Skeletal muscle tissue (tissue), 4 donors: Measurements from ENCODE around the gene AAK1. TPM values are rescaled to one million over a fixed set of nuclear protein-coding genes. Genes with fewer than 3 reads are reported as not detected.
A peak's percentile ranks its signal among the peaks of the same experiment; 100 is the strongest.
"Not testable (repeated sequence)": the region's sequence is repeated elsewhere in the genome, so short reads cannot be mapped to it uniquely, and the experiment has no call there.

ENCODE experiments used
- H3K27ac ChIP-seq: one replicate; pipeline ENCODE4 v1.7.0; 2013; ENCODE audit warnings: mild to moderate bottlenecking, low read depth, low read length, inconsistent platforms
- H3K27me3 ChIP-seq, 3 donors: one replicate each; pipeline ENCODE4 v1.7.0; 2013; ENCODE audit warnings: low read length in 3 of 3; ENCODE audit not compliant: control insufficient read depth in 3 of 3, insufficient read depth in 3 of 3
- H3K36me3 ChIP-seq, 3 donors: one replicate each; pipeline ENCODE4 v1.7.0; 2013; ENCODE audit warnings: low read length in 3 of 3; ENCODE audit not compliant: control insufficient read depth in 3 of 3, insufficient read depth in 3 of 3
- H3K4me1 ChIP-seq, 3 donors: one replicate each; pipeline ENCODE4 v1.7.0; 2013; ENCODE audit warnings: low read length in 3 of 3, mild to moderate bottlenecking in 3 of 3; ENCODE audit not compliant: control insufficient read depth in 3 of 3, insufficient read depth in 3 of 3
- H3K4me3 ChIP-seq, 3 donors: one replicate each; pipeline ENCODE4 v1.7.0; 2013; ENCODE audit warnings: low read length in 3 of 3
- H3K9ac ChIP-seq, 3 donors: one replicate each; pipeline ENCODE4 v1.7.0; 2013; ENCODE audit warnings: low read length in 3 of 3, mild to moderate bottlenecking in 3 of 3, moderate library complexity in 2 of 3, low read depth in 1 of 3
- H3K9me3 ChIP-seq, 3 donors: one replicate each; pipeline ENCODE4 v1.7.0; 2013; ENCODE audit warnings: low read length in 3 of 3; ENCODE audit not compliant: control insufficient read depth in 3 of 3
- total RNA-seq: library from RNA; depleted of rRNA; stranded (reverse); fragments of >200 nt; gene quantifications from one replicate; pipeline ENCODE4 v1.2.3, GENCODE V29; 2014
- donor health status: Osteomylitis.

Gene AAK1
- total RNA-seq, 1 donor from 2014 or later = 17.7 TPM

DNA sequence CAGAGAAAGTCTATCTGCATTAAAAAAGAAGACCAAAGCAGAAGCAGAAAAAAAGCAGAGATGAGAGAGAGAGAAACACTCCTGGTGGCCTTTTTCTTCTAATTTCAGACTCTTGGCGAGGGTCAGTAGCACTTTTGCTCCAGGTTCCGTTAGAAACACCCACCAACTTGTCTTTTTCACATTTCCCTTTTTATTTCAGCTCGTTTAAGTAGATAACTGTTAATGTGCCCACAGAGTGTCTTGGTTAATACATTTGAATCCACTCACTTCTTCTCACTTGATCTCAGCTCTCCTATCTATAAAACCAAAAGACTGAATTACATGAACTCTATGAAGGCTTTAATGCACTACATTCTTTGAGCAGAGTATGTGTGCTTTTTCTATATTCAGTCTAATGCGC is 63.1 kb downstream of the AAK1 start:
- Histone ChIP-seq H3K27me3 (no peaks in the 10 kb centered on the region), H3K36me3 (no peaks in the 10 kb centered on the region), H3K4me3 (no peak overlapping the region), H3K4me1 (peaks cover 30 to 54% (median 39%) of the 10 kb centered on the region in 3 donors), H3K9ac (no peak overlapping the region), H3K9me3 (no peaks in the 10 kb centered on the region), H3K27ac (no peak overlapping the region)

DNA sequence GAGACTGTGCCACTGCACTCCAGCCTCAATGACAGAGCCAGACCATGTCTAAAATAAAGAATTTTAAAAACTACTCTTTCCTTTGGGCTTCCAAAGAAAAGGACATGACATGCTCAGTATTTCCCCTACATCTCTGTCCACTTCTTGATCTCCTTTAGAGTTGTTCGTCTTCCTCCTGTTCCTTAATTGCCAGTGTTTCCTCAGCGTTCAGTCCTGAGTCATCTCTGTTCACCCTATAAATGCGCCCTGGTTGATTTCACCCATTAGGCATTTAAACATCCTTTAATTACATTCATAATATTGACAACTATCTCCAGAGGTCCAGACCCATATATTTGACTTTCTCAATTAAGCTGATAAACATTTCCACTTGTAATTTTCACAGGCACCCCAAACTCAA is 64.0 kb downstream of the AAK1 start:
- no peak overlapping the region for H3K9ac ChIP-seq
- no peaks in the 10 kb centered on the region for H3K27me3 ChIP-seq
- H3K9me3 ChIP-seq = no peaks in the 10 kb centered on the region
- H3K27ac ChIP-seq = no peak overlapping the region
- no peak overlapping the region for H3K4me3 ChIP-seq
- H3K36me3 ChIP-seq = no peaks in the 10 kb centered on the region
- H3K4me1 ChIP-seq = peaks cover 30 to 52% (median 39%) of the 10 kb centered on the region in 3 donors

DNA sequence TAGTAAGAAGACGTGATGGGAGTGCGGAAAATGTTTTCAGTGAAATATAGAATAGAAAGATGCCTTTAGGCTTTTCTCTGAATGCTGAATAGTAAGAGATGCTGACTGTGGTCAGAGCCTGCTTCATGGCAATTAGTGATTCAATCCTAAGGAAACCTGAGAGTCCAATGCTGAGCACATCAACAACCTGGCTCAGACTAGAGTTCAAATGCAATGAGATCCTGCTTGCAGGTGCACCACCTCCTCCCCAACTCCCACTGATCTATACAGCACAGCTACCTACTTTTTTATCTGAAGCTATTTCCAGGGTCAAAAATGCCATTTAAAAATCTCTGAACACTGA is 65.4 kb downstream of the AAK1 start:
- no peak overlapping the region for H3K9ac ChIP-seq
- H3K27me3 ChIP-seq = no peaks in the 10 kb centered on the region
- no peaks in the 10 kb centered on the region for H3K9me3 ChIP-seq
- no peak overlapping the region for H3K4me3 ChIP-seq
- peaks cover 30 to 43% (median 34%) of the 10 kb centered on the region in 3 donors for H3K4me1 ChIP-seq
- peak overlapping the region; percentile 67 for H3K27ac ChIP-seq
- no peaks in the 10 kb centered on the region for H3K36me3 ChIP-seq

DNA sequence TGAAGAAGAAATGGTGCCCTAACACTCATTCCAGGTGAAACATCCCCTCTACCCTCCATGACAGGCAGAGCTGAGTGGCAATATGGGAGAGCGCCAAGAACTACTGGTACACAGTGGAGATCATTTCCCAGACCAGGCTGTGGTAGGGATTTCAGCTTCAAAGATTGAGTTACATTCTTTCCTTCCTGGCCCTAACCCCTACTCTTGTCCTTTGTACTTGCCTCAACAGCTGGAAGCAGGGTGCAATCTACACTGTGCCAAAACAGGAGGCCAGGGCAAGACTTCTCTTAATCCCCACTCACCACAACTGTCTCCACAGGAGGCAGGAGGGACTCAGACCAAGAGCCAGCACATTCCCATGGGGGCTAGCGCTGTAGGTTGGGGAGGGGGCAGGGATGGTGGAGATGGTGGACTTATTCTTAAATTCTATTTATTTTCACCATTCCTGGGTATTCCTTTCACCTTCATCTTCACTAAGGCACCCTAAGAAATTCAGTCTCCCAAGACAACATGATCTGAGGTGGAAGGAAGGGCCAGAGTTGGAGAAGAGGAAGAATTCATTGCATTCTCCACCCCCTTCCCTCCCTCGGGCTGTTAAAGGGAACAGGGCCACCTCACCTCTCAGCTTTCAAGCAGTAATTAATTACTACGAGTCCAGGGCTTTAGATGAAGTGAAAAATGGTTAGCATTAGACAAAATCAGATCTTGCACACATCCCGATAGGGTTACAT is 65.9 kb downstream of the AAK1 start:
- Histone ChIP-seq H3K4me1 (peaks cover 29 to 43% (median 35%) of the 10 kb centered on the region in 3 donors), H3K9me3 (no peaks in the 10 kb centered on the region), H3K9ac (peak overlapping the region in 2 of 3 donors; percentile 10 to 17), H3K27me3 (no peaks in the 10 kb centered on the region), H3K4me3 (peak overlapping the region; percentile 20 to 32 (median 28)), H3K27ac (peak overlapping the region; percentile 67), H3K36me3 (no peaks in the 10 kb centered on the region)

DNA sequence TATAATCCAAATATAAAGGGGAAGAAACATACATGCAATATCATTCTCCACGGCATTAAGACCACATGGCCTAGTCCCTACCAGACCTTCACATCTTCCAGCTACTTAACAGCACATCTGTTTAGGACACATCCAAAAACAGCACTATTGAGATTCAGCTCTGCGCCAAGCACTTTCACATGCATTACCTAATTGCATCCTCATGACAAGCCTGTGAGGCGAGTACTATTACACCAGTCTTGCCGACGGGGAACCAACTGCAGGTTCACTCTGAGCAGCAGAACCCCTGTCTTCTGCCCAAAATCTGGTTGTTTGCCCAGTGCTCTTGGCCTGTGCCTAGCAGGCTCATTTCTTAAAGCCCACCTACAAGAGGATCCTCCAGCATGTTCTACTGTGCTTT is 66.7 kb downstream of the AAK1 start:
- Histone ChIP-seq H3K4me1 (peaks cover 30 to 44% (median 33%) of the 10 kb centered on the region in 3 donors), H3K9me3 (no peaks in the 10 kb centered on the region), H3K9ac (peak overlapping the region in 1 of 3 donors; percentile 10), H3K27me3 (no peaks in the 10 kb centered on the region), H3K4me3 (peak overlapping the region; percentile 2 to 28 (median 8)), H3K27ac (peak overlapping the region; percentile 67), H3K36me3 (no peaks in the 10 kb centered on the region)

DNA sequence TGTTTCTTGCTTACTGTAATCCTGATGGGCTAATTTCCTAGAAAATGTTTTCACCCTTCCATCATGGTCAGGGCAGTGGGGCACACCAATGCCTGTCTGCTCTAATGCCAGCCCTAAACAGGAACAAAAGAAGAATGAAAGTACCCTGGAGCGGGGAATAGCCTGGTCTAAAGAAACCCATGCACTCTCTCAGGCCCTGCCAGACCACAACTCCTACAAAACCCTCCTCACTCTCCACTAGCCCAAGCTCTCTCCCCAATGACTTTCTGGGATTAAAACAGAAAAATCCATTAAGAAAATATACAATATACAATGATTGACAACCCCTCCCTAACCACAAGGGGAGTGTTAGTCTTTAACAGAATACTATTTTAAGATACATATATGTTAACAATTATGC is 67.6 kb downstream of the AAK1 start:
- no peaks in the 10 kb centered on the region for H3K36me3 ChIP-seq
- no peaks in the 10 kb centered on the region for H3K9me3 ChIP-seq
- H3K4me1 ChIP-seq = peaks cover 33 to 46% (median 38%) of the 10 kb centered on the region in 3 donors
- no peak overlapping the region for H3K4me3 ChIP-seq
- no peaks in the 10 kb centered on the region for H3K27me3 ChIP-seq
- no peak overlapping the region for H3K9ac ChIP-seq
- H3K27ac ChIP-seq = no peak overlapping the region

DNA sequence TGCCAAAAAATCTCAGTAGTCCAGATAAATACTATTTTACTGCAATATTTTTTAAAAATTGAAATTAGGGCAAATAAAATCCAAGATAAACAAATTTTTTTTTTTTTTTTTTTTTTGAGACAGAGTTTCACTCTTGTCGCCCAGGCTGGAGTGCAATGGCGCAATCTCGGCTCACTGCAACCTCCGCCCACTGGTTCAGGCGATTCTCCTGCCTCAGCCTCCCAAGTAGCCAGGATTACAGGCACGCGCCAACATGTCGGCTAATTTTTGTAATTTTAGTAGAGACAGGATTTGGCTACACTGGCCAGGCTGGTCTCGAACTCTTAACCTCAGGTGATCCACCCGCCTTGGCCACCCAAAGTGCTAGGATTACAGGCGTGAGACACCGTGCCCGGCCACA is 68.2 kb downstream of the AAK1 start:
- not testable (repeated sequence) for H3K27me3 ChIP-seq, H3K27ac ChIP-seq, H3K9me3 ChIP-seq, H3K4me3 ChIP-seq, H3K36me3 ChIP-seq, H3K9ac ChIP-seq
- peaks cover 33 to 45% (median 38%) of the 10 kb centered on the region in 3 donors for H3K4me1 ChIP-seq

DNA sequence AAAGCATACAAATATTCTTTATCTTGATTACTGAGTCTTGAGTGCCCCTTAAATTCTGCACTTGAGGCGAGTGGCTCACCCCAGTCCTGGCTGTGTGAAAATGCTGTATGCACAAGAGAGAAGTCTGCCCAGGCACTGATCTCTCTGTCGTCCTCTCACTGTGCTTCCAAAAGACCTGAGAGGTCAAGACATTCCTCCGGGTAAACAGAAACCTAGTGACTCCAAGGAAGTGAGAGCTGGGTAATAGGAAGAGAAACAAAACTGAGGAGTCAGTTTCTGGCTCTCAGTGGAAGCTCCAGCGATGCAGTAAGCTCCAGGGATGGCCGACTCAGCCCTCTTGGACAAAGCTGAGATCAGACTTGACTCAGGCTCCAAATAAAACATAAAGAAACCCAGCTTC is 70.9 kb downstream of the AAK1 start:
- Histone ChIP-seq H3K9ac (peak overlapping the region in 1 of 3 donors; percentile 13), H3K27ac (peak overlapping the region; percentile 4), H3K27me3 (no peaks in the 10 kb centered on the region)

DNA sequence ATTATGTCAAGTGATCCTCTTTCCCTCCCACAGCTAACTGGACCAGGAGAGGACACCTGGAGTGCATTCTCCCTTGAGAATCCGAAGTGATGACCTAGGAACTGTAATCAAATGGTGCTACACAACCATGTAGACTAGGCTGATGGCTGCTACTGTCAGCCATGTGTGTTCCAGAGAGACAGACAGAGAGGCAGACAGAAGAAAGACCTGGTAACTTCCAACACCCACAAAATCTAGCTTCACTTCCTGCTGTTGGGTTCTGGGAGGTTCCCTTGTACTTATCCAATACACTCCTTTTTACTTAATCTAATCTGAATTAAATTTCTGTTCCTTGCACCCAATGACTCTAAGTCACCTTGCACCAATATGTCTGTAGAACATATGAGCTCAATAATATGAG is 72.3 kb downstream of the AAK1 start:
- H3K9me3 ChIP-seq = no peaks in the 10 kb centered on the region
- no peak overlapping the region for H3K27ac ChIP-seq
- no peaks in the 10 kb centered on the region for H3K27me3 ChIP-seq
- no peaks in the 10 kb centered on the region for H3K36me3 ChIP-seq
- no peak overlapping the region for H3K4me3 ChIP-seq
- peaks cover 24 to 42% (median 31%) of the 10 kb centered on the region in 3 donors for H3K4me1 ChIP-seq
- no peak overlapping the region for H3K9ac ChIP-seq

More for the DNA sequence above, 70.9 kb downstream of the AAK1 start:
- H3K4me3 ChIP-seq = no peak overlapping the region
- H3K4me1 ChIP-seq = peaks cover 29 to 40% (median 38%) of the 10 kb centered on the region in 3 donors
- H3K36me3 ChIP-seq = no peaks in the 10 kb centered on the region
- H3K9me3 ChIP-seq = no peaks in the 10 kb centered on the region

DNA sequence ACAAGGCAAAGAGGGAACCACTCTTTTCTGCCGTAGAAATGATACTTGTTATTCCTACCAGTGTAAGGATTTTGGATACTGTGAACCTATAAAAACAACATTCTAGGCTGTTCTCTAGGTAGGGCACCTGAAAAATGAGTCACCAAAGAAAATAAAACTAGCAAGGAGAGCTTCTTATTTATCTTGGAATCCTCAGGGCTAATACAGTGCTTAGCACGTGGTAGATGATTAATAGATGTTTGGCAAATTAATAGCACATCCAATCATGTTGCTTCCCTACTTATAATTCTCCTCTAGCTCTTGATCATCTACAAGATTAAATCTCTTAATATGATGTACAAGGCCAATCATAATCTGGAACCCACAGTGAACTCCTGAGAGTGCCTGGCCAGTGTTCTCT is 73.1 kb downstream of the AAK1 start:
- Histone ChIP-seq H3K4me1 (peaks cover 25 to 45% (median 34%) of the 10 kb centered on the region in 3 donors), H3K27me3 (no peaks in the 10 kb centered on the region), H3K27ac (no peak overlapping the region), H3K36me3 (no peaks in the 10 kb centered on the region), H3K9me3 (no peaks in the 10 kb centered on the region), H3K4me3 (no peak overlapping the region), H3K9ac (no peak overlapping the region)
